Caki2 (cell line): ENCODE results near the gene SF3B3. TPM values are rescaled to one million over a fixed set of nuclear protein-coding genes. Genes with fewer than 3 reads are reported as not detected.
"Not testable (repeated sequence)": the region's sequence is repeated elsewhere in the genome, so short reads cannot be mapped to it uniquely, and the experiment has no call there.

Source experiments
- DNase-seq: peaks from one replicate; pipeline ENCODE4 v3.0.0-alpha.2; 2015; ENCODE audit warnings: low read depth
- in situ Hi-C: cut with HindIII; loops from 2 replicates; pipeline ENCODE4 v1.10.0; 2016; ENCODE audit warnings: low sequenced_read_pairs, low pct_unique_long_range_greater_than_20kb, mixed read lengths
- total RNA-seq: library from RNA; depleted of rRNA; stranded (reverse); fragments of >200 nt; shearing (Covaris generic); gene quantifications from 2 replicates; pipeline ENCODE4 v1.2.3, GENCODE V29; 2014; ENCODE audit warnings: low replicate concordance

The SF3B3 gene
- total RNA-seq, 1 experiment from 2014 or later = 40.4 TPM

DNA sequence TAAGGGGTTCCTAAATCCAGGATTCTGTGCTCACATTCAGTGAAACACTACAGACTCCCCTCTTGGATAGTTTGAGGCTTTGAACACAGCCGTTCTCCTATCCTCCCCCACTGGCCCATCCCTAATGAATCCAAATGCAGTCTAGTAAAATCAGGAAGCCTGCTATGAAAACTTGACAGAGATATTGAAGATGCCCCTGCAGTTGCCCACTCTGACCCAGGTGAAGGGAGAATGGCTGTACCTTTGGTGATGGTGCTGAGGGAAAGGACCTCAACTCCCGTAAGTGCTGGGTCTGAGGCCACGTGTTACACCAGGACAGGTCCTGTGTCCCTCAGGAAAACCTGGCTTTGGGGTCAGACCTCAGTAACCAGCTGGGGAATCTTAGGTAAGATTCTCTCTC is 54.4 kb downstream of the SF3B3 start:
- DNase-seq = no peak
- in situ Hi-C loops = no loop called here

DNA sequence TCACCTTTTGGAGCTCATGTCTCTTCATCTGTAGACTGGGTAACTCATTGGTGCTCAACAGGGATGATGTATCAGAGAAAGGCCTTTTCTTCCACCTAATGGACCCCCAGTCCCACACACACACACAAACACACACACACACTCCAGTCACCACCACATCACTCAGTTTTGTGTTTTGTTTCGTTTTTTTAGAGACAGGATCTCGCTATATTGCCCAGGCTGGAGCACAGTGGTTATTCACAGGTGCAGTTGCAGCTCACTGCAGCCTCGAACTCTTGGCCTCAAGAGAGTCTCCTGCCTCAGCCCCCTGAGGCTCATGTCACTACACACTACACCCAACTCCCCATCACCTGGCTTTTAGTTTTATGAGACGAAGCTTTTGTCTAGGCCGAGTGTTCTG is 55.6 kb downstream of the SF3B3 start:
- DNase-seq = no peak
- in situ Hi-C loops = no loop called here

DNA sequence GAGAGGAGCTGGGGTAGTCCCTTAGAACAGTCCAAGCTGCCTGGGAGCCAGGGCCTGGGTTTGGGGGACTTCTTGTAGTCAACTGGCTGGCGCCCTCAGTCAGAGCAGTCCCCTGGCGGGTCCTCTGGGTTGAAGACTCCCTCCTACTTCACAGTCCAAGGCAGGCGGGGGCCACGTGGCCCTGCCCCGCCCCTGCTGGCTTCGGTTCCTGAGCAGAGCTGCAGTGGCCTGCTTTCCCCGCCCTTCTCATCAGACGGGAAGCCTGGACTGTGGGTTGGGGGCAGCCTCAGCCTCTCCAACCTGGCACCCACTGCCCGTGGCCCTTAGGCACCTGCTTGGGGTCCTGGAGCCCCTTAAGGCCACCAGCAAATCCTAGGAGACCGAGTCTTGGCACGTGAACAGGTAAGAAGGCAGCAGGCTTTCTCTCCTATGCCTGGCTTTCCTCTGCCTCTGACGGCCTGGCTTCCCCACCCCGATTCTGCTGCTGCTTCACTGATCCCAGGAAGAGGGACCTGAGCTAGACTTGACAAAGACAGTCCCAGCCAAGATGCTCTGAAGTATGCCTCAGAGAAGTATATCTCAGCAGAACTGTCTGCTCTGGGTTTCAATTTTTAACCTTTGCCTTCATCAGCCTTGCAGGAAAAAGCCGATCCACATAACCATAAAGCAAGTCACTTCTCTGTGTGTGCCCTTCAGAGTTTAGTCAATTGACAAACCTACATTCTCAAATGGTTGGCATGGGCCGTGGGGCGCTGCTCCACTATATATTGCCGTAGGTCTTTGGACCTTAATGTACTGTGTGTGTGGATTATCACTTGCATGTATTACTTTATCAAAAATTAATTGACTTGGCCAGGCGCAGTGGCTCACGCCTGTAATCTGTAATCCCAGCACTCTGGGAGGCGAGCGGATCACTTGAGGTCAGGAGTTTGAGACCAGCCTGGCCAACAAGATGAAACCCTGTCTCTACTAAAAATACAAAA is 56.3 kb downstream of the SF3B3 start:
- in situ Hi-C loops = no loop called here
- no peak for DNase-seq

DNA sequence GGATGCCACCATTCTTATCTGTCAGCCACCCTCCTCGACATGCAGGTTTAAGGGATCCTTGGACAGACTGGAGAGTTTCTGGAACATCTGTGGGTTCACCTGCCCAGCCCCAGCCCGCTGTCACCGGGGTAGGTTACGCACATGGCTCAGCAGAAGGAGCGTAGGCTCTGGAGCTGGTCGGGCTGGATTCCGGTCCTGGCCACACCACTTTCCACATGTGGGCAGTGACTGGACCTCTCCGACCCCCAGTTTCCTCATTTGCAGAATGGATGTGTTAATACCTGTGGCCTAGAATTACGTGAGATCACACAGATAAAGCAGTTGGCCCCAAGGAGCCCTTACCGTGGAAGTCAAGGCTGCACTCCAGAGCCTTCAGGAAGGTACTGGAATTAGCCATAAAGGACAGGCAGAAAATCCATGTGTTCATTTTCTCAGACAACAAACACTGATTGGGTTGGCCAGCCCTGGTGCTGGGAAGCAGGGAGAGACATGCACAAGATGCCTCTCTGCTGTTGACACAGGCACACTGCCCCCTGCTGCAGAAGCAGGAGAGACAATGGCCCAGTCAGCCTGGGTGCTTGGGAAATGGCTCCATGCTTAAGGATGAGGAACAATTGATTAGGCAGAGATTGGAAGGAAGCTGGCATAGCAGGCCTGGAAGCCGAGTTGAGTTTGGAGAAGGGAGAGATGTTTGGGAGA is 58.8 kb downstream of the SF3B3 start:
- in situ Hi-C loops = no loop called here
- DNase-seq = no peak

DNA sequence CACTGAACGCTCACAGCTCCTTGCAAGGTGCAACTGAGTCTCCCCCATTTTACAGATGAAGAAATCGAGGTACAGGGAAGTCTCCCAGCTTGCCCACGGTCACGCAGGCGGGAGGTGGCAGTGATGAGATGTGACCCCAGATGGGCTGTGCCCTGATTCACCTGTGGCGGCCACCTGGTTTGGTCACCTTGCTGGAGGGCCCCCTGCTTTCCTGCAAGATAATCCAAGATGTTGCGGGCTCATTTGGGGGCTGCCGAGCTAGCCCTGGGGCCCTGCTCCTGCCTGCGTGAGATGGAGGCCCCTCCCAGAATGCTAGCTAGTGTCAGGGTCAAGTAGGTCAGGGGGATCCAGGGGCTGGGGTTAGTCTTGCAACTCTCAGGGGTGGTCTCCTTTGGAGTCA is 63.1 kb downstream of the SF3B3 start:
- DNase-seq = no peak
- in situ Hi-C loops = no loop called here

DNA sequence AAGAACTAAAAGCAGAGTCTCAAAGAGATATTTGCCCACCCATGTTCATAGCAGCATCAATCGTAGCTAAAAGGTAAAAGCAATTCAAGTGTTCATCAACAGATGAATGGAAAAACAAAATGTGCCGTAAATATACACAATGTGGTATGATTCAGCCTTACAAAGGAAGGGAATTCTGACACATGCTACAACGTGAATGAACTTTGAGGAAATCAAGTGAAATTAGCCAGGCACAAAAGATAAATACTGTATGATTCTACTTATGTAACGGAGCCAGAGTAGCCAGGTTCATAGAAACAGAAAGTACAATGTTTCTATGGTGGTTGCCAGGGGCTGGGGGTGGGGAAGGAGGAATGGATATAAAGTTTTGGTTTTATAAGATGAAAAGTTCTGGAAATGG is 64.9 kb downstream of the SF3B3 start:
- no peak for DNase-seq
- in situ Hi-C loops = no loop called here

DNA sequence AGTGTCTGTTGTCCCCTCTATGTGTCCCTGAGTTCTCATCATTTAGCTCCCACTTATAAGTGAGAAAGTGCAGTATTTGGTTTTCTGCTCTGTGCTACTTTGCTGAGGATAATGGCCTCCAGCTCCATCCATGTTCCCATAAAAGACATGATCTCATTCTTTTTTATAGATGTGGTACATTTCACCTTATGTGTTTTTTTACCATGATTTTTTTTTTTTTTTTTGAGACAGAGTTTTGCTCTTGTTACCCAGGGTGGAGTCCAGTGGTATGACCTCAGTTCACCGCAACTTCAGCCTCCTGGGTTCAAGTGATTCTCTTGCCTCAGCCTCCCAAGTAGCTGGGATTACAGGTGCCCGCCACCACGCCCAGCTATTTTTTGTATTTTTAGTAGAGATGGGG is 65.8 kb downstream of the SF3B3 start:
- DNase-seq, in situ Hi-C loops: not testable (repeated sequence)

DNA sequence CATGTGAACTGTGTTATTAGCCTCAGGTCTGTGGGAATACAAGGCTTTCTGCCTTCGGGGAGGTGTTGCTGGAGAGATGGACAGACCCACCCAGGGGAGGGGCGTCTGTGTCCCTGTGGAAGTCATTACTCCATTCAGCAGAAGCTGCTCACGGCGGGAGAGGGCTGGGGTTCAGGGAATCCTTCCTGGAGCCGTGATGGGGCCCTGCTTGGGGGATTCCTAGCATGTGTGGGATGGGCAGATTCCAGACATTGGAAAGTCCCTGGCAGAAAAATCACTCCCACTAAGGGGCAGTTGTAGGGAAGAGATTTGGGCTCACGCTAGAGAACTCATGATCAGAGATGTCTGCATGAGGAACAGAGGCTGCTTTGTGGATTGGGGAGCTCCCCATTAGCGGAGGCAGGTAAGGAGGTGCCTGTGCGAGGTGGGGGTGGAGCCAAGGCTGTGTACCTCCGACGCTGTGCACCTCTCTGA is 66.4 kb downstream of the SF3B3 start:
- DNase-seq = no peak

DNA sequence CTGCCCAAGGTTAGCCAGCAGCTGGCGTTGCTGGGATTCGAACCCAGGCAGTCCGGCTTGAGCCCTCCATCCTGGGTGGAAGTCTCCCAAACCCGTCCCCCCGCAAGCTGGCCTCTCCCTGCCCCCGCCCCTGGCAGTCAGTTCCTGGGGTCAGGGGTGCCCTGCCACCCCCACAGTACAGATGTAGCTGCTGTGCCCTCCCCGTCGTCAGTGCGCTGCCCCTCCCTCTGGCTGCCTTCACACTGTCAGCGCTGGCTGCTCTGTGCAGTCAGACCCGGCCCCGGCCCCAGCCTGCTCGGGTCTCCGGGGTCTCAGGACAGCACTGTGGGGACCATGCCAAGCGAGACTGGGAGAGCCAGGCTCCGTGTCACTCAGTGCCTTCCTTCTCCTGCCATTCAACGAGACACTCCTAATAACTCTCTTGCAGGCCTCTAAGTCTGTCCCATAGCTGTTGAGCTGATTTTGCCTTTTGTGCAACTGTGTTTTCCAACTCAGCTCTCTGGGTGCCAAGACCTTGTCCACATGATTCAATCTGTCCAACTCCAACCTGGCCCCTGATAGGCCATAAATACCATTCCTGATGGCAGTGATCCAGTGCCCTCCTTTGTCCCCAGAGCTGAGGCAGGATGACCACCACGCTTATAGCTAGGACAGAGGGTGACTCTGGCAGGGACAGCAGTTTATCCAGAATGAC is 67.3 kb downstream of the SF3B3 start:
- no peak for DNase-seq
- in situ Hi-C loops = no loop called here

More for the DNA sequence above, 66.4 kb downstream of the SF3B3 start:
- in situ Hi-C loops = no loop called here

DNA sequence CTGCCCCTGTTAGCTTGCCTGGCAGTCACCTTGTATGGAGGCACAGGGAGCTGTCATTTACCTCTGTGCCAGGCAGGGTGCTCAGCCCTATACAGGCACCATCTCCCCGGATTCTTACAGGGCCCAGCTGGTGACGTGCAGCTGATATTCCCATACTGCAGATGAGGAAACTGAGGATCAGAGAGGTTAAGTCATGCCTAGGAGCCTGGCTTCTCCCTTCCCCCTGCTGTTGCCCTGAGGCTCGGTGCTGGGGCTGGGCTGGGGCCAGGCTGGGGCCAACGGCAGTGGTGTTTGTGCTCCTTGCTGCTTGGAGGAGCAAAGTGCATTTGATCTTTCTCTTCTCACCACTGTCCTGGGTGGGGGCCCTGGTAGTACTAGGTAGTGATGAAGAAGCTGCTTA is 68.0 kb downstream of the SF3B3 start:
- no peak for DNase-seq
- in situ Hi-C loops = no loop called here

DNA sequence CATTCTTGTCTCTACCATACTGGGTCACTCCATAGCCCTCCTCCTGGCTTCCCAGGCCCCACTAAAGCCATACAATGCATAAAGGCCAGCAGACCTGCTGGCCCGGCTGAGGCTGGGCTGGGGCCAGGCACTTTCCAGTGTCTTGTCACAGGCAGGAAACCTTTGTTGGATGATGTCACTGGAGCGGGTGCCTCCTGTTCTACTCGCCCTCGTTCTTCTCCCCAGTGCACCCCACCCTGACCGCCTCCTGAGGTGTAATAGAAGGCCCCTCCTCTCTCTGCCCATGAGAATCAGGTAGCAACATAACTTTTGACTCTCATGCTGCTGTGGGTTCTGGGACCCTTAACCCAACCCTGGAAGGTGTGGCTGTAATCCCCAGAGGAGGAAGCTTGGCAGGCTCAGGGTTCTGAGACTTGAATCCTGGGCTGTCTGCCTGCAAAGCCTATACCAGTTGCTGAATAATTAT is 68.5 kb downstream of the SF3B3 start:
- no peak for DNase-seq
- in situ Hi-C loops = no loop called here

DNA sequence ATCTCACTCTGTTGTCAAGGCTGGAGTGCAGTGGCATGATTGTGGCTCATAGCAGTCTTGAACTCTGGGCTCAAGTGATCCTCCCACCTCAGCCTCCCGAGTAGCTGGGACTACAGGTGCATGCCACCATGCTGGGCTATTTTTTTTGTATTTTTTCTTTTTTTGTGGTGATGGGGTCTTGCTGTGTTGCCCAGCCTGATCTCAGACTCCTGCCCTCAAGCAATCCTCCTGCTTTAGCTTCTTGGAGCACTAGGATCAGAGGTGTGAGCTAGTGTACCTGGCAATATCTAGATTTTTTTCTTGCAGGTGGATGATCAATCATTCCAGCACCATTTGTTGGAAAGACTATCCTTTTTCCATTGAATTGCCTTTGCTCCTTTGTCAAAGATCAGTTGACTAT is 69.9 kb downstream of the SF3B3 start:
- in situ Hi-C loops = no loop called here
- no peak for DNase-seq

DNA sequence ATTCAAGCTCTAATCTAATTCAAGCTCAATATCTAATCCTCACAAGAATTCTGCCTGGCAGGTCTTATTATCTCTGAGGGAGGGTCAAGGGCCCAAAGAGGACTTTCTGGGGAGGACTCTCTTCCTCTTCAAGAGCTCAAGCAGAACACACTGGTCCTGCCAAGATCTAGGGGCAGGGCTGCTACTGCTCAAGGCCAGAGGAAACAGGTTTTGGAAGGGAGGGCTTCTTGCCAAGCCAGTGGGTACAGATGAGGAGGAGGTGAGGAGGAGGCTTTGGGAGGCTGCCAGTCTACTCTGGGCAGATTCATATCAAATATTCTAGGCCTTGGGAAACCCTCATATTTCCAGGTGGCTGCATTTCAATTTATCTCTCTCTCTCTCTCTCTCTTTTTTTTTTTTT is 71.0 kb downstream of the SF3B3 start:
- no peak for DNase-seq
- in situ Hi-C loops = no loop called here

DNA sequence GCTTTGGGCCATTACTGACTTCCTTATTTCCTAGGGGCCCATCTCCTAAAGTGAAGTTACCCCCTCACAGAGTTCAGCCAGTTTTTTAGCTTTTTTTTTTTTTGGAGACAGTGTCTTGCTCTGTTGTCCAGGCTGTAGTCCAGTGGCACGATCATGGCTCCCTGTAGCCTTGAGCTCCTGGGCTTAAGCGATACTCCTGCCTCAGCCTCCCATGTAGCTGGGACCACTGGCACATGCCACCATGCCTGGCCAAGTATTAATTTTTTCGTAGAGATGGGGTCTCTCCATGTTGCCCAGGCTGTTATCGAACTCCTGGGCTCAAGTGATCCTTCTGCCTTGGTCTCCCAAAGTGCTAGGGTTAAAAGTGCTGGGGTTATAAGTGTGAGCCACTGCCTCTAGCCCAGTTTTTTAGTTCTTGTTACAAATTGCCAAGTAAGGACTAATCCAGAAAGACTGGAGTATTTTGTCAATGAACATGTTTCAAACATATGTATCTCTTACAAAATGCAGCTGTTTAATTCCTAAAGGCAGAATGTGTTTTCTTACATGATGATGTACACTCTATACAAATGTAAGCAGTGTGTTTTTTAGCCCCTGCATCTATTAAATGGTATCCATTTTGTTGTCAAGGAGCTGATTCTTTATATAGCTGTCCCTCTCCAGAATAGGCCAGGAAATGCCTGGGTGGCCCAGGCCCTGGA is 73.7 kb downstream of the SF3B3 start:
- in situ Hi-C loops = no loop called here

DNA sequence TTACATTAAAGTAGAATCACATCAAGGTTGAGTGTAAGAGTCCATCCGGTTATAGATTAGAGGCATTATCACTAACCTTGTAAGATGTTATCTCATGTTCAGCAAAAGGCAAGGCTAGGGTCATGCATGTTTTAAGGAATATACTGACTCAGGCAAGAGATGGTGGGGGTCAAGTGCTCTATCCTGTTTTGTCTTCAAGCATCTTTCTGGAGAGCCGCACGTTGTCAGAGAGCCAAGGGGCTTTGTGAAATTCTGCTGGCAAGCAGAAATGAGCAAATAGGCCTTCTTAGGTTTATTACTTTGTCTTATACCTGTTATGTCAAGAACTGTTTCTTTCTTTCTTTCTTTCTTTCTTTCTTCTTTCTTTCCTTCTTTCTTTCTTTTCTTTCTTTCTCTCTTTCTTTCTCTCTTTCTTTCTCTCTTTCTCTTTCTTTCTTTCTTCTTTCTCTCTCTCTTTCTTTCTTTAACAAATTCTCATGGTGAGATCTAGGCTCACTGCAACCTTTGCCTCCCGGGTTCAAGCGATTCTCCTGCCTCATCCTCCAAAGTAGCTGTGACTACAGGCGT is 75.4 kb downstream of the SF3B3 start:
- in situ Hi-C loops = no loop called here

More for the DNA sequence above, 73.7 kb downstream of the SF3B3 start:
- DNase-seq = no peak

DNA sequence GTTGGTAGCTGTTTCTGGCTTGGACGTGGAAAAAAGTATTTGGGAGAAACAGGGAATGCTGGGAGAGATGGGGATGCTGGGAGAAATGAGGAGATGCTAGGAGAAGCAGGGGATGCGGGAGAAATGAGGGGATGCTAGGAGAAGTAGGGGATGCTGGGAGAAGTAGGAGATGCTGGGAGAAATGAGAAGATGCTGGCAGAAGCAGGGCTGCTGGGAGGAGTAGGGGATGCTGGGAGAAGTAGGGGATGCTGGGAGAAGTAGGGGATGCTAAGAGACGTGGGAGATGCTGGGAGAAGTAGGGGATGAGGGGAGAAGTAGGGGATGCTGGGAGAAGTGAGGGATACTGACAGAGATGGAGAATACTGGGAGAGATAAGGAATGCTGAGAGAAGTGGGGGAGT is 77.1 kb downstream of the SF3B3 start:
- no peak for DNase-seq
- in situ Hi-C loops = no loop called here

More for the DNA sequence above, 75.4 kb downstream of the SF3B3 start:
- DNase-seq = no peak

DNA sequence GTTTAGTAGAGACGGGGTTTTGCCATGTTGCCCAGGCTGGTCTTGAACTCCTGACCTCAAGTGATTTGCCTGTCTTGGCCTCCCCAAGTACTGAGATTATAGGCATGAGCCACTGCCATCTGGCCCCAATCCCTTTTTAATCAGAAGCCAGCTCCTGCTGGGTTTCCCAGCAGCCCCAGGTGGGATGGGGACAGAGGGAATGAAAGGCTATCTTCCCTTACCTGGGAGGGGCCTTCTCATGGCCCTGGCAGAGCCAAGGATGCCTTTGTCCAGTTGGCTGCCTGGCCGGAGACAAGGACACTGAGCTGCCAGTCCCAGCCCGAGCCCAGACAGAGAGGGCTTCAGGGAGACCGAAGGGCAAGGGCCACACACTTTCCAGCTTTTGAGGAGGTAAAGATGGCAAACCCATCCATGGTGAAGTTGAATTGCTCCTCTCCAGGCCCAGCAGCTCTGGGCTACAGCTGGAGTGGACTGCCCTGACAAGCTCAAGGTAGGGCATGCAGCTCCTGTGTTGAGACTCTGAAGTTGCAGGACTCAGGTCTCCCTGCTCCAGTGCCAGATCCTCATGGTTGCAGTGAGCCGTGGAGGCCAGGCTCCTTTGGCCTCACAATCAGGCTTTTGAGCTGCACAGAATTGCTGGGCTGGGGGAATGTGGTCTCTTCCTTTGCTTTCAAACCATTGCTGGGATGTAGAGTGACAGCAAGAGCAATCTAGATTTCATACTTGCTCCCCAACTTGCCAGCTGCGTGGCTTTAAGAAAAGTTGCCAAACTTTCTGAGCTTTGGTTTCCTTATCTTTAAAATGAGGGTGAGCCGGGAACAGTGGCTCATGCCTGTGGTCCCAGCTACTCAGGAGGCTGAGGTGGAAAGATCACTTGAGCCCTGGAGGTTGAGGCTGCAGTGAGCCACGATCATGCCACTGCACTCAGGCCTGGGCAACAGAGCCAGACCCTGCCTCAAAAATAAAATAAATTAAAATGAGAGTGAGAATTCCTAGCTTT is 78.3 kb downstream of the SF3B3 start:
- in situ Hi-C loops = no loop called here
- DNase-seq = no peak
